Measurements from ENCODE around the gene PACRGL. TPM values are rescaled to one million over a fixed set of nuclear protein-coding genes. Genes with fewer than 3 reads are reported as not detected.

Gene PACRGL
- total RNA-seq, 2 experiments from 2014 or later = 17.8 to 29.7 TPM

GRCh38 chr4:20678400-20678799, 21.9 kb upstream of the PACRGL start:
- TF ChIP-seq CTCF (conservative IDR thresholded peaks at IDR 0.05; ENCODE audit: low read length) (no peak), EZH2phosphoT487 (IDR thresholded peaks at IDR 0.05; ENCODE audit: borderline replicate concordance, low read depth, low read length) (no peak)
- Histone ChIP-seq H3K27ac (ENCODE audit: low read depth, low read length, poor library complexity, severe bottlenecking) (no peak overlapping the region), H3K4me1 (ENCODE audit: insufficient read depth, low read length, poor library complexity, severe bottlenecking) (no peaks in the 10 kb centered on the region), H3K79me2 (ENCODE audit: insufficient read depth, low read depth, low read length) (no peaks in the 10 kb centered on the region), H3K9me3 (ENCODE audit: low read length) (no peaks in the 10 kb centered on the region), H3K4me2 (ENCODE audit: low read length) (no peak overlapping the region), H4K20me1 (ENCODE audit: insufficient read depth, low read length) (no peaks in the 10 kb centered on the region), H3K4me3 (ENCODE audit: low read depth, low read length, poor library complexity, severe bottlenecking) (no peak overlapping the region), H3K9me2 (ENCODE audit: insufficient read depth, low read length) (no peaks in the 10 kb centered on the region), H2AFZ (ENCODE audit: low read length) (no peak overlapping the region), H3K36me3 (ENCODE audit: insufficient read depth, low read length) (no peaks in the 10 kb centered on the region)
- intact Hi-C loops (cut with micrococcal nuclease; ENCODE audit: unreplicated experiment) = no loop called here
- ChIA-PET CTCF (ENCODE audit: unreplicated experiment) (no interaction called here), POLR2A (no interaction called here)
- no peak for DNase-seq (ENCODE audit: low spot score)
- no TSS peak for BruUV-seq (replicated peaks)

- Histone ChIP-seq H3K4me2 (ENCODE audit: low read length) (no peak overlapping the region), H3K9me2 (ENCODE audit: insufficient read depth, low read length) (no peaks in the 10 kb centered on the region), H3K4me3 (ENCODE audit: low read depth, low read length, poor library complexity, severe bottlenecking) (no peak overlapping the region), H2AFZ (ENCODE audit: low read length) (no peak overlapping the region), H3K79me2 (ENCODE audit: insufficient read depth, low read depth, low read length) (no peaks in the 10 kb centered on the region), H3K4me1 (ENCODE audit: insufficient read depth, low read length, poor library complexity, severe bottlenecking) (no peaks in the 10 kb centered on the region), H4K20me1 (ENCODE audit: insufficient read depth, low read length) (no peaks in the 10 kb centered on the region), H3K36me3 (ENCODE audit: insufficient read depth, low read length) (no peaks in the 10 kb centered on the region), H3K9me3 (ENCODE audit: low read length) (no peaks in the 10 kb centered on the region), H3K27ac (ENCODE audit: low read depth, low read length, poor library complexity, severe bottlenecking) (no peak overlapping the region)
- CTCF ChIA-PET (ENCODE audit: unreplicated experiment) = no interaction called here
- TF ChIP-seq EZH2phosphoT487 (IDR thresholded peaks at IDR 0.05; ENCODE audit: borderline replicate concordance, low read depth, low read length) (no peak), CTCF (conservative IDR thresholded peaks at IDR 0.05; ENCODE audit: low read length) (no peak)
- intact Hi-C loops (cut with micrococcal nuclease; ENCODE audit: unreplicated experiment) = loop anchor here (10.0 kb wide), 2 partner anchors 135 to 375 kb away; no protein-coding TSS in a partner anchor
- DNase-seq (ENCODE audit: low spot score) = no peak
- BruUV-seq (replicated peaks) = no TSS peak
- POLR2A ChIA-PET = no interaction called here
These were observed 20.3 kb upstream of the PACRGL start for GRCh38 chr4:20679951-20680350.

GRCh38 chr4:20680736-20681135, 19.5 kb upstream of the PACRGL start:
- no peak for DNase-seq (ENCODE audit: low spot score)
- ChIA-PET CTCF (ENCODE audit: unreplicated experiment) (no interaction called here), POLR2A (interaction anchor here (0.6 to 0.7 kb wide), 2 partner anchors 19 to 862 kb away, joined by 3 read pairs; partner anchors contain the start of gene PACRGL)
- Histone ChIP-seq H3K4me1 (ENCODE audit: insufficient read depth, low read length, poor library complexity, severe bottlenecking) (no peaks in the 10 kb centered on the region), H3K9me3 (ENCODE audit: low read length) (no peaks in the 10 kb centered on the region), H4K20me1 (ENCODE audit: insufficient read depth, low read length) (no peaks in the 10 kb centered on the region), H3K27ac (ENCODE audit: low read depth, low read length, poor library complexity, severe bottlenecking) (no peak overlapping the region), H3K79me2 (ENCODE audit: insufficient read depth, low read depth, low read length) (no peaks in the 10 kb centered on the region), H3K36me3 (ENCODE audit: insufficient read depth, low read length) (no peaks in the 10 kb centered on the region), H2AFZ (ENCODE audit: low read length) (no peak overlapping the region), H3K4me3 (ENCODE audit: low read depth, low read length, poor library complexity, severe bottlenecking) (no peak overlapping the region), H3K4me2 (ENCODE audit: low read length) (no peak overlapping the region), H3K9me2 (ENCODE audit: insufficient read depth, low read length) (no peaks in the 10 kb centered on the region)
- BruUV-seq (replicated peaks) = no TSS peak
- TF ChIP-seq CTCF (conservative IDR thresholded peaks at IDR 0.05; ENCODE audit: low read length) = no peak
- TF ChIP-seq EZH2phosphoT487 (IDR thresholded peaks at IDR 0.05; ENCODE audit: borderline replicate concordance, low read depth, low read length) = no peak
- intact Hi-C loops (cut with micrococcal nuclease; ENCODE audit: unreplicated experiment) = loop anchor here (10.0 kb wide), 2 partner anchors 136 to 376 kb away; no protein-coding TSS in a partner anchor
